ENCODE results near the gene EXTL1.

The EXTL1 gene

DNA sequence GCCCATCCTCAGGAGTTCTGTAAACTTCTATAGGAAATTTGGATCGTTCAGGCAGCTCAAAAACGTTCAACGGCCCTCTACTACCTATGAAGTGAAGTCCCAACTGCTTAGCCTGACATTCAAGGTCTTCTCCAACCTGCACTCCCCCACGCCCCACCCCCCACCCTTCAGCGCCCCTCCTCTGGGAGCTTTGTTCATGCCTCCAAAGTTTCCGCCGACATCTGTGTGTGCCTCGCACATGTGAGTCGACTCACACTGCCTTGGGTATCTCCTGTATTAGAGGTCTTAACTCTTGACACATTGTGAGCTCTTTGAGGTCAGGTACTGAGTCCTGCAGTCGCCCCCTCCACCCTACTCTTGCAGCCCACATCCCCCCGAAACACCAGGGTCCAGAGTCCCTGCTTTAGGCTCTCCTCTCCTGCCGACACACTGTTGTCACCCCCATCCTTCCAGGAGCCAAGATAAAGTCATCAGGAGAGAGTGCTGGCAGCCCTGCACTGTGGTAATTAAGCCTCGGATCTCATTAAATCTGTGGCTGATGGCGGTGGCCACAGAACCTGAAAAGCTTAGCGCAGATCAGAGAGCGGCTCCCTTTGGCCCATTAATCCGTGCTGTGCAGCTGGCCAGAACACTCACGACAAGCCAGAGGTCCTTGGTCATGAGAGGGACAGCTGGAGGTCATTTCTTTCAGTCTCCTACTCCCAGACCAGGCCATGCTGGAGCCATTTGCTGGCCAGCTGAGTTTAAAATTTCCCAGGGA, 22.4 kb upstream of the EXTL1 start:
- H3K27me3 ChIP-seq: no peaks in the 10 kb centered on the region
- no peak overlapping the region for H3K4me3 ChIP-seq (ENCODE audit: low read depth in 1 of 2, low read length in 1 of 2)
- no peaks in the 10 kb centered on the region for H3K9me3 ChIP-seq
- peaks cover 37% of the 10 kb centered on the region in 2 experiments for H3K4me1 ChIP-seq (ENCODE audit: control insufficient read depth in 1 of 2, insufficient read depth in 1 of 2, low read depth in 1 of 2, low read length in 1 of 2)
- H3K27ac ChIP-seq: no peak overlapping the region
- H3K36me3 ChIP-seq: no peaks in the 10 kb centered on the region
- TF ChIP-seq, protein P1, sequence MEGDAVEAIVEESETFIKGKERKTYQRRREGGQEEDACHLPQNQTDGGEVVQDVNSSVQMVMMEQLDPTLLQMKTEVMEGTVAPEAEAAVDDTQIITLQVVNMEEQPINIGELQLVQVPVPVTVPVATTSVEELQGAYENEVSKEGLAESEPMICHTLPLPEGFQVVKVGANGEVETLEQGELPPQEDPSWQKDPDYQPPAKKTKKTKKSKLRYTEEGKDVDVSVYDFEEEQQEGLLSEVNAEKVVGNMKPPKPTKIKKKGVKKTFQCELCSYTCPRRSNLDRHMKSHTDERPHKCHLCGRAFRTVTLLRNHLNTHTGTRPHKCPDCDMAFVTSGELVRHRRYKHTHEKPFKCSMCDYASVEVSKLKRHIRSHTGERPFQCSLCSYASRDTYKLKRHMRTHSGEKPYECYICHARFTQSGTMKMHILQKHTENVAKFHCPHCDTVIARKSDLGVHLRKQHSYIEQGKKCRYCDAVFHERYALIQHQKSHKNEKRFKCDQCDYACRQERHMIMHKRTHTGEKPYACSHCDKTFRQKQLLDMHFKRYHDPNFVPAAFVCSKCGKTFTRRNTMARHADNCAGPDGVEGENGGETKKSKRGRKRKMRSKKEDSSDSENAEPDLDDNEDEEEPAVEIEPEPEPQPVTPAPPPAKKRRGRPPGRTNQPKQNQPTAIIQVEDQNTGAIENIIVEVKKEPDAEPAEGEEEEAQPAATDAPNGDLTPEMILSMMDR (IDR thresholded peaks at IDR 0.05): no peak

DNA sequence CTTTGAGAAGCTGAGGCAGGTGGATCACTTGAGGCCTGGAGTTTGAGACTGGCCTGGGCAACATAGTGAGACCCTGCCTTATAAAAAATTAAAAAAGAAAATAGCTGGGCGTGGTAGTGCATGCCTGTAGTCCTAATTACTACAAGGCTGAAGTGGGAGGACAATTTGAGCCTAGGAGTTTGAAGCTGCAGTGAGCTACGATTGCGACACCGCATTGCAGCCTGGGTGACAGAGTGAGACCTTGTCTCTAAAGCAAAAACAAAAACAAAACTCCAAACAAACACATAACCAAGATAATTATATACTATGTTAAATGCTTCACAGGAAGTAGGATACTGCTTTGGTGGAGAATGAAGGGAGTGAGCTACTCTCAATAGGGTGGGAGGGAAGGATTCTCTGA, 18.3 kb upstream of the EXTL1 start:
- Histone ChIP-seq H3K4me1 (ENCODE audit: control insufficient read depth in 1 of 2, insufficient read depth in 1 of 2, low read depth in 1 of 2, low read length in 1 of 2) (peaks cover 16 to 19% of the 10 kb centered on the region in 2 experiments), H3K27me3 (no peaks in the 10 kb centered on the region), H3K27ac (no peak overlapping the region), H3K4me3 (ENCODE audit: low read depth in 1 of 2, low read length in 1 of 2) (no peak overlapping the region), H3K36me3 (no peaks in the 10 kb centered on the region), H3K9me3 (no peaks in the 10 kb centered on the region)
- TF ChIP-seq, protein P1 (IDR thresholded peaks at IDR 0.05): no peak

DNA sequence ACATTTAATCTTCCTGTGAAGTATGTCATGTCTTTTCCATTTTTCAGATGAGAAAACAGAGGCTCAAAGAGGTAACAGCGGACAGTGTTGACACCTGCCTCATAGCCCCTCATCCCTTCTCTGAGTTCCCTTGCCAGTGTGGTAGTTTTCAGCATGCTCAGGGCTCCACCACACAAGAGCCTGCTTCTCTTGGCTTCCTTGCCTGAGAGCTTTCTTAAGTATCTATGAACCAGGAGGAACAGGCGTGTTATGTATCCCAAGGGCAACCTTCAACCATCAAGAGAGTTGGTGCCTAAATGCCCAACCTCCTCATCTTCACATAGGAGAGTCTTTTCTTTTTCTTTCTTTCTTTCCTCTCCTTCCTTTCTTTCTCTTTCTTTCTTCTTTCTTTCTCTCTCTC, 17.8 kb upstream of the EXTL1 start:
- Histone ChIP-seq H3K4me3 (ENCODE audit: low read depth in 1 of 2, low read length in 1 of 2) (no peak overlapping the region), H3K27me3 (no peaks in the 10 kb centered on the region), H3K9me3 (no peaks in the 10 kb centered on the region), H3K36me3 (no peaks in the 10 kb centered on the region), H3K4me1 (ENCODE audit: control insufficient read depth in 1 of 2, insufficient read depth in 1 of 2, low read depth in 1 of 2, low read length in 1 of 2) (peaks cover 11 to 14% of the 10 kb centered on the region in 2 experiments), H3K27ac (no peak overlapping the region)
- TF ChIP-seq, protein P1 (IDR thresholded peaks at IDR 0.05): no peak

DNA sequence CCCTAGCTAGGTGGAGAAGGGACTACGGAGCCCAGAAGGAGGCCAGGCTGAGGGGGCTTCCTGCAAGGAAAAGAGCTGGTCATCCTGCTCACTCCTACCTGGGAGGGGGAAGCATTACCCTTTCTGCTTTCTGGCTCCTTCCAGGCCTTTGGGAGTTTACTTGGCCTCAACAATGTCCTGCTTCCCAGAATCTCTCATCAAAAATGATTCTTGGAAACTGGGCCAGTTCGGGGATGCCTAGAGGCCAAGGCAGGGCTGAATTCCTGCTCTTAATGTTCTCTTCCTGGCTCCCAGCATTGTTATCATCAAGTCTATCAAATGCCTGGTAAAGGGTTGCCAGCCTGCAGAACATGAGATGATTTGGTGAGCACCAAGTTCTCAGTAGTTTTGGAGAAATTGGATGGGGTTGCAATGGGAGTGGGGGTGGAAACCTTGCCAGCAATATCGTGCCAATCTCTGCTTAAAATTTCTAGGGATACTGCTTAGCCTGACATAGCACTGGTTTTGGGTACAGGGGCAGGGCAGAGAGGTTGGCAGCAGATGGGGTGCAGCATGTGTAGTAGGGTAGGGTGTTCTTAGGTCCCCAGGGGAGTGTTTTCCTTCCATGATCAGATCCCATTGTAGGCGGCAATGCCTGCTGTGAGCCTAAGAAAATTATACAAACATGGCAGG, 16.0 kb upstream of the EXTL1 start:
- H3K36me3 ChIP-seq: no peaks in the 10 kb centered on the region
- H3K4me3 ChIP-seq (ENCODE audit: low read depth in 1 of 2, low read length in 1 of 2): no peak overlapping the region
- no peak overlapping the region for H3K27ac ChIP-seq
- H3K9me3 ChIP-seq: no peaks in the 10 kb centered on the region
- H3K27me3 ChIP-seq: no peaks in the 10 kb centered on the region
- TF ChIP-seq, protein P1 (IDR thresholded peaks at IDR 0.05): no peak
- peaks cover 11 to 14% of the 10 kb centered on the region in 2 experiments for H3K4me1 ChIP-seq (ENCODE audit: control insufficient read depth in 1 of 2, insufficient read depth in 1 of 2, low read depth in 1 of 2, low read length in 1 of 2)

DNA sequence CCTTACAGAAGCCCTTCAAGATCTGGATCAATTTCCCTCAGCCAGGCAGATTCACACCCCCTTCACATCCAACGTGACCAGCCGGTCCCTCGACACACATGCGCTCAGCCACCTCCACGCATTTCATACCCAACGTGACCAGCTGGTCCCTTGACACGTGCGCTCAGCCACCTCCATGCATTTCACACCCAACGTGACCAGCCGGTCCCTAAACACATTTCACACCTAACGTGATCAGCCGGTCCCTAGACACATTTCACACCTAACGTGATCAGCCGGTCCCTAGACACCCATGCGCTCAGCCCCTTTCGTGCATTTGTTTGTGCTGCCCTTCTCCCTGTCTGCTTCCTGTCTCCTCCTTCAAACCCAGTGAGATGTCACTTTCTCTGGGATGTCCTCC, 14.9 kb upstream of the EXTL1 start:
- H3K4me3 ChIP-seq (ENCODE audit: low read depth in 1 of 2, low read length in 1 of 2): no peak overlapping the region
- no peak overlapping the region for H3K27ac ChIP-seq
- H3K27me3 ChIP-seq: no peaks in the 10 kb centered on the region
- H3K4me1 ChIP-seq (ENCODE audit: control insufficient read depth in 1 of 2, insufficient read depth in 1 of 2, low read depth in 1 of 2, low read length in 1 of 2): peaks cover 11 to 14% of the 10 kb centered on the region in 2 experiments
- H3K36me3 ChIP-seq: no peaks in the 10 kb centered on the region
- TF ChIP-seq, protein P1 (IDR thresholded peaks at IDR 0.05): no peak
- H3K9me3 ChIP-seq: no peaks in the 10 kb centered on the region
